Measurements from ENCODE around the gene RPP38.

DNA sequence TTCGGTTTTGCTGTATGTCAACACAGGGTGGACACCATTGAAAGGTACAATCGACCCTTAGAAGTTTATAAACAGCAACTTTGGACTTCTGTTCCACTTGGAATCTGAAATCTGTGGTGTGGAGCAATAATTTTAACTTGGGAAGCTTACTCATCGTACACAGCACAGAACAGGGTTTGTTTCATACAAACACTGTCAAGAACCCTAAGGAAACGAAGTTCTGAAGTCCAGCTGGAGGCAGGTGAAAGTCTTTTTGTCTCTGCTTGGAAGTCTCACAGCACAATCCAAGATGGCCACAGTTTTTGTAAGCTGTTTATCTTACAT lies 39.8 kb downstream of the RPP38 start:
- TF ChIP-seq YY1 (IDR thresholded peaks at IDR 0.05; ENCODE audit: insufficient read depth, insufficient read length) (no peak), SUZ12 (IDR thresholded peaks at IDR 0.05; ENCODE audit: extremely low read depth, insufficient read depth, insufficient read length) (no peak)

Data from NT2/D1 (cell line).